Endothelial cell of umbilical vein (primary cell): Measurements from ENCODE around the gene GNB1. TPM values are rescaled to one million over a fixed set of nuclear protein-coding genes. Genes with fewer than 3 reads are reported as not detected.

Experiments
- BruUV-seq: library from RNA; stranded (reverse); fragments of 400-500 nt; replicated peaks from 2 replicates; lab custom pipeline; 2021; lab: Mats Ljungman, UMichigan
- CTCF ChIA-PET: fragments of 300-600, 350-600 bp; sonication (Branson Sonifier 250); formaldehyde crosslinking; loops from one replicate; lab custom pipeline; 2021; ENCODE audit warnings: antibody characterized with exemption, inconsistent platforms; lab: Charles Lee
- POLR2A ChIA-PET: fragments of 300-600, 350-600 bp; sonication (Branson Sonifier 250); formaldehyde crosslinking; loops from one replicate; lab custom pipeline; 2021; ENCODE audit warnings: antibody characterized with exemption, inconsistent platforms; lab: Charles Lee
- DNase-seq: peaks from one replicate; pipeline ENCODE4 v3.0.0-alpha.2; 2011; ENCODE audit warnings: low read depth, low spot score
- FAIRE-seq: peaks from 2 replicates; lab custom pipeline; 2011; peaks lifted over from hg19 to GRCh38; lab: Jason Lieb, UNC
- H2AFZ ChIP-seq: 2 replicates; pipeline ENCODE4 v1.6.0; 2012; ENCODE audit warnings: low read depth, low read length, control low read depth, inconsistent platforms
- H3K27ac ChIP-seq: 2 replicates; pipeline ENCODE4 v1.5.1; 2011; ENCODE audit warnings: low read depth, mild to moderate bottlenecking, control low read depth, low read length, moderate library complexity; ENCODE audit not compliant: insufficient read depth
- H3K27me3 ChIP-seq, 2 experiments: 2 replicates each; pipeline versions ENCODE4 v1.6.0 to v1.6.1; 2011; ENCODE audit warnings: low read length in 2 of 2, mixed read lengths in 1 of 2; ENCODE audit not compliant: control insufficient read depth in 2 of 2, insufficient read depth in 2 of 2
- H3K36me3 ChIP-seq, 2 experiments: 2 replicates in 1 of 2; 3 replicates in 1 of 2; pipeline ENCODE4 v1.5.1; 2011; ENCODE audit warnings: low read length in 2 of 2, mild to moderate bottlenecking in 1 of 2, moderate library complexity in 1 of 2; ENCODE audit not compliant: control insufficient read depth in 2 of 2, insufficient read depth in 2 of 2; ENCODE audit errors: extremely low read depth in 1 of 2
- H3K4me1 ChIP-seq: 3 replicates; pipeline ENCODE4 v1.5.1; 2011; ENCODE audit warnings: mild to moderate bottlenecking, low read length; ENCODE audit not compliant: control insufficient read depth, insufficient read depth; ENCODE audit errors: extremely low read depth
- H3K4me2 ChIP-seq: 2 replicates; pipeline ENCODE4 v1.6.1; 2011; ENCODE audit warnings: low read length, control low read depth, mixed read lengths; ENCODE audit not compliant: insufficient read depth
- H3K4me3 ChIP-seq, 3 experiments: fragments of 200-600 bp in 1 of 3; sonication (generic), shearing (Covaris generic) in 1 of 3; replicated peaks in 1 of 3; 2 replicates each; pipeline ENCODE4 v1.5.1; 2011 to 2016; ENCODE audit warnings: control low read depth in 3 of 3, low read length in 3 of 3, mild to moderate bottlenecking in 2 of 3, inconsistent platforms in 1 of 3, low read depth in 1 of 3, moderate library complexity in 1 of 3; ENCODE audit not compliant: insufficient read depth in 1 of 3
- H3K79me2 ChIP-seq: 2 replicates; pipeline ENCODE4 v1.6.0; 2012; ENCODE audit warnings: low read length, inconsistent platforms; ENCODE audit not compliant: control insufficient read depth, insufficient read depth
- H3K9ac ChIP-seq: replicated peaks from 2 replicates; pipeline ENCODE3; 2011; ENCODE audit warnings: low read length, control low read depth; ENCODE audit not compliant: insufficient read depth; ENCODE audit errors: extremely low read depth
- H3K9me1 ChIP-seq: replicated peaks from 3 replicates; pipeline ENCODE4 v1.6.0; 2011; ENCODE audit warnings: mild to moderate bottlenecking, low read length; ENCODE audit not compliant: control insufficient read depth, insufficient read depth; ENCODE audit errors: extremely low read depth
- H3K9me3 ChIP-seq: replicated peaks from 2 replicates; pipeline ENCODE4 v1.5.1; 2012; ENCODE audit warnings: low read length, inconsistent platforms; ENCODE audit not compliant: control insufficient read depth, insufficient read depth
- H4K20me1 ChIP-seq: replicated peaks from 2 replicates; pipeline ENCODE3; 2011; ENCODE audit warnings: mild to moderate bottlenecking, low read length; ENCODE audit not compliant: control insufficient read depth, insufficient read depth; ENCODE audit errors: extremely low read depth
- CTCF ChIP-seq, 2 donors: IDR thresholded peaks; 1 replicate in 1 of 2; 2 replicates in 1 of 2; pipeline ENCODE4 v1.5.1; 2011; ENCODE audit warnings: low read length in 2 of 2, mild to moderate bottlenecking in 2 of 2, moderate library complexity in 2 of 2, control low read depth in 1 of 2, inconsistent platforms in 1 of 2, low read depth in 1 of 2; ENCODE audit not compliant: insufficient read depth in 1 of 2; ENCODE audit errors: extremely low read depth in 1 of 2
- EZH2 ChIP-seq: IDR thresholded peaks from 2 replicates; pipeline ENCODE4 v1.6.1; 2012; ENCODE audit warnings: borderline replicate concordance, low read depth, mild to moderate bottlenecking, moderate library complexity, low read length, inconsistent platforms; ENCODE audit not compliant: severe bottlenecking
- FOS ChIP-seq: IDR thresholded peaks from 2 replicates; pipeline ENCODE4 v1.6.1; 2011; ENCODE audit warnings: mild to moderate bottlenecking, low read length, moderate library complexity, borderline replicate concordance; ENCODE audit not compliant: insufficient read depth
- GATA2 ChIP-seq: IDR thresholded peaks from 2 replicates; pipeline ENCODE4 v1.7.0; 2011; ENCODE audit warnings: low read depth, mild to moderate bottlenecking, moderate library complexity, mixed read lengths, low read length; ENCODE audit not compliant: insufficient read length, insufficient read depth
- JUN ChIP-seq: IDR thresholded peaks from 2 replicates; pipeline ENCODE4 v1.6.1; 2011; ENCODE audit warnings: borderline replicate concordance, low read depth; ENCODE audit not compliant: insufficient read length, insufficient read depth
- MAX ChIP-seq: IDR thresholded peaks from 2 replicates; pipeline ENCODE4 v1.6.1; 2011; ENCODE audit not compliant: insufficient read depth, insufficient read length
- MYC ChIP-seq: IDR thresholded peaks from one replicate; pipeline ENCODE4 v1.6.1; 2011; ENCODE audit warnings: mild to moderate bottlenecking, low read depth, low read length
- POLR2A ChIP-seq: IDR thresholded peaks from 2 replicates; pipeline ENCODE4 v1.6.1; 2012; ENCODE audit warnings: low read depth, mild to moderate bottlenecking, control low read depth, low read length
- POLR2AphosphoS5 ChIP-seq: IDR thresholded peaks from 2 replicates; pipeline ENCODE4 v1.6.1; 2012; ENCODE audit warnings: low read depth, mild to moderate bottlenecking, control low read depth, low read length, moderate library complexity; ENCODE audit not compliant: insufficient read depth
- dilution Hi-C: fragments of 300-500 bp; cut with MboI; formaldehyde crosslinking; loops from one replicate; pipeline ENCODE4 v1.15.0; 2019; ENCODE audit warnings: low sequenced_read_pairs; ENCODE audit not compliant: extremely low pct_ligation_motif_present
- intact Hi-C: fragments of 100-400 bp; cut with micrococcal nuclease; formaldehyde crosslinking; loops from one replicate; pipeline ENCODE4 v1.10.0; 2022
- polyA plus RNA-seq, 4 experiments: library from polyadenylated mRNA; depleted of rRNA in 3 of 4; stranded (reverse) in 3 of 4; unstranded in 1 of 4; fragments of >200 nt; gene quantifications; 2 replicates each; pipeline versions ENCODE4 v1.2.1 to v1.2.3, GENCODE V29; 2011 to 2012; ENCODE audit warnings: missing spikeins in 1 of 4
- total RNA-seq: library from RNA; stranded (reverse); gene quantifications from 2 replicates; pipeline ENCODE4 v1.2.3, GENCODE V29; 2021

Gene GNB1
- total and polyA plus RNA-seq, 2 donors (not counting 3 experiments of a cell fraction or from before 2014, with no cell fraction given) = 501 to 529 TPM

GRCh38 chr1:1925437-1926345, 34.8 kb upstream of the GNB1 start:
- BruUV-seq = no TSS peak
- no peaks in the 10 kb centered on the region for H4K20me1 ChIP-seq
- no peak overlapping the region for H3K9ac ChIP-seq
- no peaks in the 10 kb centered on the region for H3K4me1 ChIP-seq
- H3K9me1 ChIP-seq = no peaks in the 10 kb centered on the region
- no peaks in the 10 kb centered on the region for H3K27me3 ChIP-seq
- H3K36me3 ChIP-seq = no peaks in the 10 kb centered on the region
- ChIA-PET CTCF (no interaction called here), POLR2A (no interaction called here)
- no peak for FAIRE-seq
- H3K9me3 ChIP-seq = no peaks in the 10 kb centered on the region
- no peaks in the 10 kb centered on the region for H3K79me2 ChIP-seq
- no peak for DNase-seq
- H2AFZ ChIP-seq = no peak overlapping the region
- TF ChIP-seq MYC (no peak), POLR2A (no peak), POLR2AphosphoS5 (no peak), GATA2 (no peak), MAX (no peak), JUN (no peak), CTCF (IDR thresholded peaks at IDR 0.05; ENCODE audit: extremely low read depth in 1 of 2, insufficient read depth in 1 of 2, low read depth in 1 of 2, low read length in 2 of 2) (no peak), FOS (no peak), EZH2 (no peak)
- H3K4me2 ChIP-seq = no peak overlapping the region
- dilution Hi-C loops = no loop called here
- intact Hi-C loops = no loop called here
- H3K4me3 ChIP-seq = no peak overlapping the region
- H3K27ac ChIP-seq = no peak overlapping the region
